HepG2 (cell line): ENCODE measurements around the gene CACNG7. TPM values are rescaled to one million over a fixed set of nuclear protein-coding genes. Genes with fewer than 3 reads are reported as not detected.

Source experiments
- ATAC-seq: fragments of 200-7000 bp; cut with Tn5 transposase; 3 replicates; pipeline ENCODE4 v1.9.1; 2020; ENCODE audit warnings: mild to moderate bottlenecking, moderate library complexity
- BruUV-seq: library from RNA; stranded (reverse); fragments of 400-500 nt; replicated peaks from 2 replicates; lab custom pipeline; 2021; lab: Mats Ljungman, UMichigan
- CTCF ChIA-PET: fragments of 300-600 bp; formaldehyde crosslinking; extraction: SDS; loops from one replicate; lab custom pipeline; 2021; ENCODE audit warnings: low total read pairs, inconsistent platforms, low intra/inter-chr PET ratio; lab: Yijun Ruan, JAX
- POLR2A ChIA-PET: fragments of 350-600 bp; sonication (Branson Sonifier 250); formaldehyde crosslinking; loops from one replicate; lab custom pipeline; 2020; ENCODE audit warnings: antibody characterized with exemption, inconsistent platforms; lab: Yijun Ruan, JAX
- DNase-seq: peaks from one replicate; pipeline ENCODE4 v3.0.0-alpha.2; 2015; ENCODE audit warnings: low spot score
- FAIRE-seq: peaks from 3 replicates; lab custom pipeline; 2011; peaks lifted over from hg19 to GRCh38; lab: Jason Lieb, UNC
- H2AFZ ChIP-seq: one replicate; pipeline ENCODE4 v1.6.1; 2011; ENCODE audit warnings: low read length, inconsistent platforms
- H3K27ac ChIP-seq: fragments of 300-600 bp; 3 replicates; pipeline ENCODE4 v1.8.0; 2011; ENCODE audit warnings: mixed run types, mild to moderate bottlenecking, mixed read lengths, low read length, inconsistent platforms; ENCODE audit not compliant: insufficient read depth; ENCODE audit errors: extremely low read length
- H3K27me3 ChIP-seq, 2 experiments: fragments of 200-600 bp in 1 of 2; 2 replicates in 1 of 2; 3 replicates in 1 of 2; pipeline versions ENCODE4 v1.6.0 to v1.8.0; 2011; ENCODE audit warnings: low read length in 2 of 2, mild to moderate bottlenecking in 2 of 2, moderate library complexity in 2 of 2, inconsistent platforms in 1 of 2; ENCODE audit not compliant: insufficient read depth in 2 of 2, control insufficient read depth in 1 of 2
- H3K36me3 ChIP-seq, 2 experiments: fragments of 200-600 bp in 1 of 2; replicated peaks in 1 of 2; 2 replicates in 1 of 2; 3 replicates in 1 of 2; pipeline versions ENCODE4 v1.5.1 to v1.8.0; 2011; ENCODE audit warnings: low read length in 2 of 2, inconsistent platforms in 1 of 2; ENCODE audit not compliant: insufficient read depth in 2 of 2, control insufficient read depth in 1 of 2
- H3K4me1 ChIP-seq: 2 replicates; pipeline ENCODE4 v1.5.1; 2012; ENCODE audit warnings: low read length, inconsistent platforms; ENCODE audit not compliant: insufficient read depth
- H3K4me2 ChIP-seq: 2 replicates; pipeline ENCODE4 v1.6.0; 2011; ENCODE audit warnings: low read depth, low read length, inconsistent platforms
- H3K4me3 ChIP-seq, 3 experiments: fragments of 200-600 bp in 1 of 3; sonication (generic), shearing (Covaris generic) in 1 of 3; replicated peaks in 1 of 3; 2 replicates each; pipeline ENCODE4 v1.5.1; 2011 to 2016; ENCODE audit warnings: low read length in 3 of 3, inconsistent platforms in 2 of 3, low read depth in 2 of 3, mild to moderate bottlenecking in 2 of 3, control low read depth in 1 of 3, mixed read lengths in 1 of 3; ENCODE audit not compliant: insufficient read depth in 1 of 3
- H3K79me2 ChIP-seq: one replicate; pipeline ENCODE4 v1.6.1; 2011; ENCODE audit warnings: low read length, inconsistent platforms; ENCODE audit not compliant: insufficient read depth
- H3K9ac ChIP-seq: 2 replicates; pipeline ENCODE4 v1.6.0; 2011; ENCODE audit warnings: mild to moderate bottlenecking, low read depth, low read length, inconsistent platforms; ENCODE audit not compliant: insufficient read depth
- H3K9me3 ChIP-seq: 2 replicates; pipeline ENCODE4 v1.5.1; 2012; ENCODE audit warnings: mild to moderate bottlenecking, low read length
- H4K20me1 ChIP-seq: 2 replicates; pipeline ENCODE4 v1.6.0; 2011; ENCODE audit warnings: inconsistent platforms, mild to moderate bottlenecking, low read length, moderate library complexity; ENCODE audit not compliant: insufficient read depth
- BORCS8-MEF2B ChIP-seq: sonication (generic); formaldehyde crosslinking; IDR thresholded peaks from 2 replicates; pipeline ENCODE4 v1.8.0; 2022; ENCODE audit warnings: mild to moderate bottlenecking, missing genetic modification reagents
- E2F1 ChIP-seq: sonication (generic); formaldehyde crosslinking; IDR thresholded peaks from 2 replicates; pipeline ENCODE4 v1.5.0; 2020; ENCODE audit warnings: missing genetic modification reagents
- HCFC1 ChIP-seq: fragments of 150-350 bp; IDR thresholded peaks from 2 replicates; pipeline ENCODE4 v1.6.1; 2014; ENCODE audit warnings: low read depth, low read length
- JDP2 ChIP-seq: sonication (generic); formaldehyde crosslinking; IDR thresholded peaks from 2 replicates; pipeline ENCODE4 v1.8.1; 2022; ENCODE audit warnings: missing genetic modification reagents, borderline replicate concordance
- JUN ChIP-seq: sonication (generic); formaldehyde crosslinking; IDR thresholded peaks from 2 replicates; pipeline ENCODE4 v1.4.0; 2020; ENCODE audit warnings: mild to moderate bottlenecking, missing genetic modification reagents
- KDM5B ChIP-seq: sonication (generic); formaldehyde crosslinking; IDR thresholded peaks from 2 replicates; pipeline ENCODE4 v1.4.0; 2020; ENCODE audit warnings: missing genetic modification reagents, mild to moderate bottlenecking, borderline replicate concordance
- RAD21 ChIP-seq: fragments of 450-650 bp; formaldehyde crosslinking; IDR thresholded peaks from 2 replicates; pipeline ENCODE4 v1.5.0; 2020; ENCODE audit warnings: mild to moderate bottlenecking
- TSC22D2 ChIP-seq: sonication (generic); formaldehyde crosslinking; IDR thresholded peaks from 2 replicates; pipeline ENCODE4 v1.5.1; 2020; ENCODE audit warnings: missing genetic modification reagents, mild to moderate bottlenecking, borderline replicate concordance
- XRCC5 ChIP-seq: fragments of 200-400 bp; formaldehyde crosslinking; optimal IDR thresholded peaks from 2 replicates; pipeline ENCODE3; 2017; ENCODE audit warnings: mild to moderate bottlenecking, low read length
- ZNF510 ChIP-seq: sonication (generic); formaldehyde crosslinking; IDR thresholded peaks from 2 replicates; pipeline ENCODE4 v1.4.0; 2020; ENCODE audit warnings: low read depth, mild to moderate bottlenecking, missing genetic modification reagents
- ZNF552 ChIP-seq: sonication (generic); formaldehyde crosslinking; IDR thresholded peaks from 2 replicates; pipeline ENCODE4 v1.9.0; 2022; ENCODE audit warnings: missing genetic modification reagents, mild to moderate bottlenecking, borderline replicate concordance
- ZNF576 ChIP-seq: sonication (generic); formaldehyde crosslinking; IDR thresholded peaks from 2 replicates; pipeline ENCODE4 v1.4.0; 2020; ENCODE audit warnings: mild to moderate bottlenecking, missing genetic modification reagents
- ZNF891 ChIP-seq: sonication (generic); formaldehyde crosslinking; IDR thresholded peaks from 2 replicates; pipeline ENCODE4 v1.5.0; 2020; ENCODE audit warnings: mild to moderate bottlenecking, missing genetic modification reagents
- WGBS: methylation state at CpG from one replicate; pipeline ENCODE4 v1.1.6; 2017; ENCODE audit warnings: low lambda C conversion rate; 5-methylcytosine and 5-hydroxymethylcytosine counted together
- in situ Hi-C: cut with HindIII; loops from 2 replicates; pipeline ENCODE4 v1.10.0; 2017; ENCODE audit warnings: low pct_unique_long_range_greater_than_20kb; ENCODE audit not compliant: extremely low pct_ligation_motif_present
- intact Hi-C: fragments of 100-400 bp; cut with micrococcal nuclease; formaldehyde crosslinking; loops from one replicate; pipeline ENCODE4 v1.10.0; 2022; ENCODE audit not compliant: unreplicated experiment
- polyA plus RNA-seq, 8 experiments: library from polyadenylated mRNA; depleted of rRNA in 3 of 8; stranded (reverse) in 7 of 8; unstranded in 1 of 8; fragments of >200 nt; fragmentation: Illumina TruSeq in 4 of 8; extraction: Trizol in 4 of 8; gene quantifications; 2 replicates each; pipeline versions ENCODE4 v1.2.1 to v1.2.3, GENCODE V29; 2011 to 2016; ENCODE audit warnings: low read depth in 4 of 8, missing spikeins in 1 of 8, mixed read lengths in 1 of 8; ENCODE audit not compliant: insufficient read depth in 1 of 8
- total RNA-seq, 5 experiments: library from RNA; depleted of rRNA; stranded (reverse); fragments of >200 nt; fragmentation: Illumina TruSeq; extraction: Trizol; gene quantifications; 2 replicates each; pipeline ENCODE4 v1.2.3, GENCODE V29; 2016; ENCODE audit warnings: low read depth in 1 of 5

Gene CACNG7
- total and polyA plus RNA-seq, 2 of the 13 experiments (the other 11 are each of a cell fraction or from before 2014, with no cell fraction given) = not detected

GRCh38 chr19:53982611-53983010 is 73.5 kb downstream of the CACNG7 start:
- DNase-seq (no peak), FAIRE-seq (no peak), ATAC-seq (no peak)
- BruUV-seq = no TSS peak
- Histone ChIP-seq H3K27me3 (peaks cover 3 to 24% of the 10 kb centered on the region in 2 experiments; a peak in 2 of 5 replicates), H3K4me3 (no peak overlapping the region), H2AFZ (no peak overlapping the region), H3K36me3 (no peaks in the 10 kb centered on the region), H4K20me1 (no peaks in the 10 kb centered on the region), H3K9ac (no peak overlapping the region), H3K4me2 (no peak overlapping the region), H3K79me2 (no peaks in the 10 kb centered on the region), H3K9me3 (no peaks in the 10 kb centered on the region), H3K27ac (no peak overlapping the region), H3K4me1 (no peaks in the 10 kb centered on the region)
- no peak for TF ChIP-seq RAD21 (CRISPR knock-in tag)
- TF ChIP-seq JDP2 = no peak
- no peak for TF ChIP-seq ZNF552
- no peak for TF ChIP-seq E2F1 (CRISPR knock-in tag)
- no peak for TF ChIP-seq KDM5B
- no peak for TF ChIP-seq JUN (CRISPR knock-in tag)
- TF ChIP-seq ZNF510 = no peak
- no peak for TF ChIP-seq TSC22D2
- TF ChIP-seq BORCS8-MEF2B = no peak
- TF ChIP-seq ZNF576 = no peak
- no peak for TF ChIP-seq HCFC1
- TF ChIP-seq ZNF891 = no peak
- no peak for TF ChIP-seq XRCC5
- intact Hi-C loops = no loop called here
- 9% methylated on average over 4 of the region's 61 CpGs for WGBS
- in situ Hi-C loops = no loop called here
- POLR2A ChIA-PET = no interaction called here
- CTCF ChIA-PET = no interaction called here
